Thyroid gland (tissue), 4 donors: ENCODE data around the gene UHRF2. TPM values are rescaled to one million over a fixed set of nuclear protein-coding genes. Genes with fewer than 3 reads are reported as not detected.

Source experiments
- DNase-seq, 2 donors: peaks; one replicate each; pipeline ENCODE4 v3.0.0-alpha.2; 2019
- H3K27ac ChIP-seq, 3 donors: fragments of 200-600 bp; sonication (generic); 1 replicate in 2 of 3; 2 replicates in 1 of 3; pipeline ENCODE4 v1.5.1; 2016 to 2019; ENCODE audit warnings: mild to moderate bottlenecking in 1 of 3, moderate library complexity in 1 of 3
- H3K27me3 ChIP-seq: fragments of 200-600 bp; sonication (generic); one replicate; pipeline ENCODE4 v1.5.1; 2019
- H3K36me3 ChIP-seq, 2 donors: fragments of 200-600 bp; sonication (generic); one replicate each; pipeline ENCODE4 v1.5.1; 2016 to 2019
- H3K4me1 ChIP-seq, 2 donors: fragments of 200-600 bp; sonication (generic); one replicate each; pipeline ENCODE4 v1.5.1; 2017 to 2019
- H3K4me3 ChIP-seq, 3 donors: fragments of 200-600 bp; sonication (generic); replicated peaks in 1 of 3; 1 replicate in 2 of 3; 2 replicates in 1 of 3; pipeline ENCODE4 v1.5.1; 2016; ENCODE audit warnings: mild to moderate bottlenecking in 1 of 3
- H3K9me3 ChIP-seq: fragments of 200-600 bp; sonication (generic); one replicate; pipeline ENCODE4 v1.5.1; 2017
- POLR2A ChIP-seq, 2 donors: fragments of 450-650 bp; IDR thresholded peaks; one replicate each; pipeline ENCODE4 v1.6.1; 2017; ENCODE audit warnings: antibody characterized with exemption in 2 of 2, mild to moderate bottlenecking in 2 of 2, moderate library complexity in 1 of 2
- WGBS, 2 donors: methylation state at CpG; one replicate each; pipeline ENCODE4 v1.1.5; 2017; 5-methylcytosine and 5-hydroxymethylcytosine counted together
- intact Hi-C: fragments of 100-400 bp; cut with DNase I; formaldehyde crosslinking; loops from one replicate; pipeline ENCODE4 v1.15.1; 2023
- total RNA-seq, 4 donors: library from RNA; depleted of rRNA; stranded (reverse); fragments of >200 nt; gene quantifications; one replicate each; pipeline ENCODE4 v1.2.3, GENCODE V29; 2016
- TF ChIP-seq, protein P1 (sequence below), 6 experiments: fragments of 200-600 bp in 3 of 6; fragments of 450-650 bp in 3 of 6; sonication (generic) in 3 of 6; IDR thresholded peaks; one replicate each; pipeline ENCODE4 v1.5.1; 2016 to 2019; ENCODE audit warnings: antibody characterized with exemption in 6 of 6, mild to moderate bottlenecking in 2 of 6, inconsistent platforms in 1 of 6, moderate library complexity in 1 of 6

UHRF2 gene
- total RNA-seq, 4 donors from 2014 or later = 44.4 to 103 (median 74.8) TPM

GRCh38 chr9:6488395-6488794 is 75.4 kb downstream of the UHRF2 start:
- Histone ChIP-seq H3K36me3 (peaks cover 0 to 18% of the 10 kb centered on the region in 2 donors), H3K27ac (no peak overlapping the region), H3K4me1 (no peaks in the 10 kb centered on the region), H3K27me3 (no peaks in the 10 kb centered on the region), H3K4me3 (no peak overlapping the region), H3K9me3 (no peaks in the 10 kb centered on the region)
- TF ChIP-seq, protein P1, sequence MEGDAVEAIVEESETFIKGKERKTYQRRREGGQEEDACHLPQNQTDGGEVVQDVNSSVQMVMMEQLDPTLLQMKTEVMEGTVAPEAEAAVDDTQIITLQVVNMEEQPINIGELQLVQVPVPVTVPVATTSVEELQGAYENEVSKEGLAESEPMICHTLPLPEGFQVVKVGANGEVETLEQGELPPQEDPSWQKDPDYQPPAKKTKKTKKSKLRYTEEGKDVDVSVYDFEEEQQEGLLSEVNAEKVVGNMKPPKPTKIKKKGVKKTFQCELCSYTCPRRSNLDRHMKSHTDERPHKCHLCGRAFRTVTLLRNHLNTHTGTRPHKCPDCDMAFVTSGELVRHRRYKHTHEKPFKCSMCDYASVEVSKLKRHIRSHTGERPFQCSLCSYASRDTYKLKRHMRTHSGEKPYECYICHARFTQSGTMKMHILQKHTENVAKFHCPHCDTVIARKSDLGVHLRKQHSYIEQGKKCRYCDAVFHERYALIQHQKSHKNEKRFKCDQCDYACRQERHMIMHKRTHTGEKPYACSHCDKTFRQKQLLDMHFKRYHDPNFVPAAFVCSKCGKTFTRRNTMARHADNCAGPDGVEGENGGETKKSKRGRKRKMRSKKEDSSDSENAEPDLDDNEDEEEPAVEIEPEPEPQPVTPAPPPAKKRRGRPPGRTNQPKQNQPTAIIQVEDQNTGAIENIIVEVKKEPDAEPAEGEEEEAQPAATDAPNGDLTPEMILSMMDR (IDR thresholded peaks at IDR 0.05) = no peak
- TF ChIP-seq POLR2A (IDR thresholded peaks at IDR 0.05) = no peak
- no peak for DNase-seq
- intact Hi-C loops = no loop called here
- 86 to 94% methylated on average over 7 of the region's 7 CpGs for WGBS, 2 donors

DNA sequence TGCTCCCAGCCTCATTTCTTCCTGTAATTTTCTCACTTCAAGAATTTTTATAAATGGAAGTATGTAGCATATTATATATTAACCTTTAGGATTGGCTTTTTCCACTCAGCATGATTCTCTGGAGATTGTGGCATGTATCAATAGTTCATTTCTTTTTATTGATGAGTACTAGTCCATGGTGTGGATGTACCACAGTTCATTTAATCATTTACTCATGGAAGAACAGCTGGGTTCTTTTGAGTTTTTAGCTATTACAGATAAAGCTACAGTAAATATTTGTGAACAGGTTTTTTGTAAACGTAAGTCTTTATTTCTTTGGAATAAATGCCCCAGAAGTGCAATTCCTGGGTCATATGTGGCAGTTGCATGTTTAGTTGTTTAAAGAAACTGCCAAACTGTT is 76.1 kb downstream of the UHRF2 start:
- Histone ChIP-seq H3K9me3 (no peaks in the 10 kb centered on the region), H3K36me3 (peaks cover 1 to 18% of the 10 kb centered on the region in 2 donors), H3K4me1 (no peaks in the 10 kb centered on the region), H3K4me3 (no peak overlapping the region), H3K27ac (no peak overlapping the region), H3K27me3 (no peaks in the 10 kb centered on the region)
- intact Hi-C loops = no loop called here
- 98 to 100% methylated on average over 1 of the region's 1 CpG for WGBS, 2 donors
- TF ChIP-seq, protein P1 (IDR thresholded peaks at IDR 0.05) = no peak
- no peak for TF ChIP-seq POLR2A (IDR thresholded peaks at IDR 0.05)
- DNase-seq = no peak

DNA sequence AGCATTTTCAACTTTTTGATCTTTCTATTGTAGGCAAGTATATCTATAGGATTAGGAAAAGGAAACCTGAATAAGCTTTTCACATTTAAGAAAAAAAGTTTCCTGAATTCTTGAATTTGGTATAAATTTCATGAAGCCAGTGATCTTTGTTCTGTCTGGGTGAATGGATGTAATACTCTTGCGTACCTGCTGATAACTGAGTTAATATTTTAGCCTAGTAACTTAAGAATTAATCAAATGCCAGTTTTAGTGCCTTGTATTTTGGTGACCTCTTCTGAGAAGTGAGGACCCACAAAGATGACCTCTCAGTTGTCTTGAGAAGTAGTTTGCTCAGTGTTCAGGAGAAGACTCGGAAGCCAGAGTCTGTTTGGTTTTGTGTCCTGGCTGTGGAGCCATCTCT is 77.9 kb downstream of the UHRF2 start:
- Histone ChIP-seq H3K27ac (no peak overlapping the region), H3K9me3 (no peaks in the 10 kb centered on the region), H3K4me1 (no peaks in the 10 kb centered on the region), H3K27me3 (no peaks in the 10 kb centered on the region), H3K4me3 (no peak overlapping the region), H3K36me3 (peaks cover 7 to 18% of the 10 kb centered on the region in 2 donors)
- TF ChIP-seq, protein P1 (IDR thresholded peaks at IDR 0.05) = no peak
- no peak for TF ChIP-seq POLR2A (IDR thresholded peaks at IDR 0.05)
- no peak for DNase-seq
- intact Hi-C loops = no loop called here
- WGBS, 2 donors = 96 to 99% methylated on average over 2 of the region's 2 CpGs

DNA sequence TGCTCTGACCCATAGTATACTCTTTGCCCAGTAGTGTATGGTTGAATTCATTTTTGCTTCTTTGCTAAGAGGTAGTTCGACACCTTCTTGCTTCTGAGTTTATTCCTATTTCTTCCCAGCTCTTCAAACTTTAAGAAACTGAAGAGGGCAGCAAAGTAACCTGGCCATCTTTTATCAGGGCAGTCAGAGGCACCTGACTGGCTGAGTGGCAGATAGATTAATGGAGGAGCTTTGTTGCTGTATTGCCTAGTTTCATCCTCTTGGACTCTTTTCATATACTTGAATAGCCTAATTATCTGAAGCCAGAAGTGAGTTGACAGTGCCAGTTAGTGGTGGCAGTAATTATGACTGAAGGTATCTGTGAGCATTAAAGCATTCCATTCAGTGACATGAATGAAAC is 82.5 kb downstream of the UHRF2 start:
- Histone ChIP-seq H3K4me1 (no peaks in the 10 kb centered on the region), H3K4me3 (no peak overlapping the region), H3K27ac (no peak overlapping the region), H3K36me3 (peaks cover 12 to 26% of the 10 kb centered on the region in 2 donors), H3K27me3 (no peaks in the 10 kb centered on the region), H3K9me3 (no peaks in the 10 kb centered on the region)
- 75 to 78% methylated on average over 1 of the region's 1 CpG for WGBS, 2 donors
- TF ChIP-seq, protein P1 (IDR thresholded peaks at IDR 0.05) = no peak
- no peak for TF ChIP-seq POLR2A (IDR thresholded peaks at IDR 0.05)
- no peak for DNase-seq
- intact Hi-C loops = no loop called here

DNA sequence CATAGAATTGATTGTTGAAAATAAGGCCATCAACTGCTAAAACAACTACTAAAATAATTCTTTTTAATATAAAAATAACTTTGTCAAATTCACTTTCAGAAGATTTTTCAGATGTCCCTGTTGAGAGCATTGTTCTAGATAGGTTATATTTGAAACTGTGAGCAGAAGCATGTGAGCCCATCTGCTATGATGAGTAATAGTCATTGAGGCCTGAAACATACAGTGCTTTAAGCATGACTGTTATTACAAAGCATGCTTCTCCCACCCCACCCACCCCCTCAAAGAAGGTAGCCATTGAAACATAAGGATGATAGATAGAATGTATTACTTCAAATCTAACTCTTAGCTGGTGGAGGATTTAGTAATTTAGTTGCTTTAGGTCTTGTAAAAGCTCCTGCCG is 86.0 kb downstream of the UHRF2 start:
- Histone ChIP-seq H3K27ac (no peak overlapping the region), H3K36me3 (peaks cover 23 to 30% of the 10 kb centered on the region in 2 donors), H3K4me1 (no peaks in the 10 kb centered on the region), H3K4me3 (no peak overlapping the region), H3K9me3 (no peaks in the 10 kb centered on the region), H3K27me3 (no peaks in the 10 kb centered on the region)
- DNase-seq = no peak
- intact Hi-C loops = no loop called here
- TF ChIP-seq, protein P1 (IDR thresholded peaks at IDR 0.05) = no peak
- no peak for TF ChIP-seq POLR2A (IDR thresholded peaks at IDR 0.05)
- WGBS, 2 donors = 97 to 100% methylated on average over 1 of the region's 1 CpG
